Keratinocyte (primary cell): ENCODE results near the gene LDLRAD4. TPM values are rescaled to one million over a fixed set of nuclear protein-coding genes. Genes with fewer than 3 reads are reported as not detected.

Experiments
- DNase-seq: peaks from one replicate; pipeline ENCODE4 v3.0.0-alpha.2; 2011; ENCODE audit warnings: low read depth, missing footprints, low spot score
- FAIRE-seq: peaks from 2 replicates; lab custom pipeline; 2011; peaks lifted over from hg19 to GRCh38; lab: Jason Lieb, UNC
- H2AFZ ChIP-seq: 2 replicates; pipeline ENCODE4 v1.6.0; 2012; ENCODE audit warnings: low read length, control low read depth, inconsistent platforms; ENCODE audit not compliant: control insufficient read depth
- H3K27ac ChIP-seq: 2 replicates; pipeline ENCODE4 v1.5.1; 2011; ENCODE audit warnings: low read length; ENCODE audit not compliant: control insufficient read depth, insufficient read depth
- H3K27me3 ChIP-seq: 3 replicates; pipeline ENCODE4 v1.6.0; 2011; ENCODE audit warnings: low read length; ENCODE audit not compliant: control insufficient read depth, insufficient read depth; ENCODE audit errors: extremely low read depth
- H3K36me3 ChIP-seq, 2 experiments: 2 replicates in 1 of 2; 3 replicates in 1 of 2; pipeline ENCODE4 v1.5.1; 2011; ENCODE audit warnings: low read length in 2 of 2, mild to moderate bottlenecking in 1 of 2; ENCODE audit not compliant: control insufficient read depth in 2 of 2, insufficient read depth in 2 of 2; ENCODE audit errors: extremely low read depth in 1 of 2
- H3K4me1 ChIP-seq: 3 replicates; pipeline ENCODE4 v1.5.1; 2011; ENCODE audit warnings: low read length; ENCODE audit not compliant: control insufficient read depth, insufficient read depth; ENCODE audit errors: extremely low read depth
- H3K4me2 ChIP-seq: 3 replicates; pipeline ENCODE4 v1.6.0; 2011; ENCODE audit warnings: low read depth, low read length; ENCODE audit not compliant: control insufficient read depth, insufficient read depth; ENCODE audit errors: extremely low read depth
- H3K4me3 ChIP-seq, 3 experiments: fragments of 200-600 bp in 1 of 3; sonication (generic) in 1 of 3; 2 replicates in 2 of 3; 3 replicates in 1 of 3; pipeline ENCODE4 v1.5.1; 2011 to 2016; ENCODE audit warnings: low read length in 3 of 3, mild to moderate bottlenecking in 3 of 3, control low read depth in 2 of 3, inconsistent platforms in 1 of 3, low read depth in 1 of 3, mixed read lengths in 1 of 3, mixed run types in 1 of 3, moderate library complexity in 1 of 3; ENCODE audit not compliant: control insufficient read depth in 2 of 3, insufficient read depth in 2 of 3; ENCODE audit errors: extremely low read depth in 1 of 3
- H3K79me2 ChIP-seq: 2 replicates; pipeline ENCODE4 v1.6.0; 2012; ENCODE audit warnings: low read length; ENCODE audit not compliant: control insufficient read depth, insufficient read depth
- H3K9ac ChIP-seq: 3 replicates; pipeline ENCODE4 v1.6.0; 2011; ENCODE audit warnings: low read length; ENCODE audit not compliant: control insufficient read depth, insufficient read depth; ENCODE audit errors: extremely low read depth
- H3K9me1 ChIP-seq: 3 replicates; pipeline ENCODE4 v1.6.0; 2011; ENCODE audit warnings: low read length; ENCODE audit not compliant: control insufficient read depth, insufficient read depth; ENCODE audit errors: extremely low read depth
- H3K9me3 ChIP-seq: 2 replicates; pipeline ENCODE4 v1.5.1; 2012; ENCODE audit warnings: low read depth, low read length; ENCODE audit not compliant: control insufficient read depth
- H4K20me1 ChIP-seq: 3 replicates; pipeline ENCODE4 v1.6.0; 2011; ENCODE audit warnings: low read length; ENCODE audit not compliant: control insufficient read depth, insufficient read depth; ENCODE audit errors: extremely low read depth
- CTCF ChIP-seq, 3 experiments: IDR thresholded peaks in 1 of 3; conservative IDR thresholded peaks in 1 of 3; optimal IDR thresholded peaks in 1 of 3; 2 replicates in 2 of 3; 3 replicates in 1 of 3; pipeline versions ENCODE3 to v1.5.1; 2011; ENCODE audit warnings: low read length in 3 of 3, mild to moderate bottlenecking in 3 of 3, moderate library complexity in 2 of 3, control low read depth in 1 of 3, inconsistent platforms in 1 of 3; ENCODE audit not compliant: insufficient read depth in 2 of 3; ENCODE audit errors: extremely low read depth in 1 of 3
- EZH2 ChIP-seq: IDR thresholded peaks from one replicate; pipeline ENCODE4 v1.6.1; 2012; ENCODE audit warnings: inconsistent platforms, mild to moderate bottlenecking, low read length, moderate library complexity
- dilution Hi-C: fragments of 300-500 bp; cut with MboI; formaldehyde crosslinking; loops from one replicate; pipeline ENCODE4 v1.7.0; 2020; ENCODE audit warnings: low sequenced_read_pairs; ENCODE audit not compliant: extremely low pct_ligation_motif_present
- polyA plus RNA-seq, 5 experiments: library from polyadenylated mRNA; depleted of rRNA in 3 of 5; stranded (reverse) in 3 of 5; stranded (forward) in 1 of 5; unstranded in 1 of 5; fragments of >200 nt; gene quantifications; 1 replicate in 1 of 5; 2 replicates in 3 of 5; 3 replicates in 1 of 5; pipeline versions ENCODE4 v1.2.1 to v1.2.3, GENCODE V29; 2011 to 2012; ENCODE audit warnings: missing spikeins in 2 of 5, low read depth in 1 of 5, low replicate concordance in 1 of 5

LDLRAD4 gene
- polyA plus RNA-seq, 1 donor (not counting 4 experiments of a cell fraction or from before 2014, with no cell fraction given), result not detected

GRCh38 chr18:13513481-13513880, 294.9 kb downstream of the LDLRAD4 start:
- H3K9me3 ChIP-seq, result no peaks in the 10 kb centered on the region
- no peak overlapping the region for H2AFZ ChIP-seq
- H4K20me1 ChIP-seq, result no peaks in the 10 kb centered on the region
- no peak for DNase-seq
- H3K4me2 ChIP-seq, result no peak overlapping the region
- TF ChIP-seq CTCF (optimal IDR thresholded peaks at IDR 0.05 in 1 of 3, IDR thresholded peaks at IDR 0.05 in 1 of 3, conservative IDR thresholded peaks at IDR 0.05 in 1 of 3; ENCODE audit: extremely low read depth in 1 of 3, insufficient read depth in 2 of 3, low read length in 3 of 3) (no peak), EZH2 (no peak)
- FAIRE-seq, result no peak
- dilution Hi-C loops, result no loop called here
- H3K9ac ChIP-seq, result no peak overlapping the region
- H3K79me2 ChIP-seq, result no peaks in the 10 kb centered on the region
- H3K27ac ChIP-seq, result no peak overlapping the region
- no peak overlapping the region for H3K4me3 ChIP-seq
- H3K4me1 ChIP-seq, result no peaks in the 10 kb centered on the region
- no peaks in the 10 kb centered on the region for H3K36me3 ChIP-seq
- H3K9me1 ChIP-seq, result no peaks in the 10 kb centered on the region
- no peaks in the 10 kb centered on the region for H3K27me3 ChIP-seq

- H3K27ac ChIP-seq, result no peak overlapping the region
- DNase-seq (no peak), FAIRE-seq (no peak)
- no peaks in the 10 kb centered on the region for H4K20me1 ChIP-seq
- no peak overlapping the region for H3K4me2 ChIP-seq
- H3K27me3 ChIP-seq, result no peaks in the 10 kb centered on the region
- no peaks in the 10 kb centered on the region for H3K4me1 ChIP-seq
- H2AFZ ChIP-seq, result no peak overlapping the region
- H3K79me2 ChIP-seq, result no peaks in the 10 kb centered on the region
- no peak overlapping the region for H3K4me3 ChIP-seq
- TF ChIP-seq CTCF (optimal IDR thresholded peaks at IDR 0.05 in 1 of 3, IDR thresholded peaks at IDR 0.05 in 1 of 3, conservative IDR thresholded peaks at IDR 0.05 in 1 of 3; ENCODE audit: extremely low read depth in 1 of 3, insufficient read depth in 2 of 3, low read length in 3 of 3), result no peak
- TF ChIP-seq EZH2, result no peak
- no peaks in the 10 kb centered on the region for H3K36me3 ChIP-seq
- dilution Hi-C loops, result no loop called here
- no peak overlapping the region for H3K9ac ChIP-seq
- H3K9me1 ChIP-seq, result no peaks in the 10 kb centered on the region
- H3K9me3 ChIP-seq, result no peaks in the 10 kb centered on the region
Observed at GRCh38 chr18:13514558-13514957, 296.0 kb downstream of the LDLRAD4 start.
